K562 (cell line): ENCODE data around the gene TGM1. TPM values are rescaled to one million over a fixed set of nuclear protein-coding genes. Genes with fewer than 3 reads are reported as not detected.

Experiments used
- ATAC-seq: fragments of 200-7000 bp; cut with Tn5 transposase; 3 replicates; pipeline ENCODE4 v1.9.1; 2020; ENCODE audit warnings: moderate library complexity
- BruUV-seq: library from RNA; stranded (reverse); fragments of 400-500 nt; replicated peaks from 2 replicates; lab custom pipeline; 2021; lab: Mats Ljungman, UMichigan
- CTCF ChIA-PET: fragments of 300-600 bp; formaldehyde crosslinking; extraction: SDS; loops from one replicate; lab custom pipeline; 2021; ENCODE audit warnings: low intra/inter-chr PET ratio; lab: Yijun Ruan, JAX
- POLR2A ChIA-PET: fragments of 300-600, 350-650 bp; sonication (Branson Sonifier 250); formaldehyde crosslinking; extraction: SDS; loops from one replicate; lab custom pipeline; 2021; ENCODE audit warnings: antibody characterized with exemption, inconsistent platforms; lab: Yijun Ruan, JAX
- DNase-seq, 4 experiments: peaks; one replicate each; pipeline versions ENCODE4 v3.0.0 to v3.0.0-alpha.2; 2011 to 2018; ENCODE audit warnings: low spot score in 3 of 4, mixed read lengths in 3 of 4; ENCODE audit errors: extremely low read depth in 1 of 4
- FAIRE-seq: peaks from 2 replicates; lab custom pipeline; 2011; peaks lifted over from hg19 to GRCh38; lab: Jason Lieb, UNC
- H2AFZ ChIP-seq: 2 replicates; pipeline ENCODE4 v1.6.0; 2011; ENCODE audit warnings: low read depth, low read length, control low read depth, inconsistent platforms
- H3K27ac ChIP-seq: fragments of 200-600 bp; 3 replicates; pipeline ENCODE4 v1.8.0; 2011; ENCODE audit warnings: low read depth, mild to moderate bottlenecking, control low read depth, inconsistent platforms, low read length, moderate library complexity, mixed read lengths; ENCODE audit errors: extremely low read depth
- H3K27me3 ChIP-seq, 2 experiments: fragments of 300-600 bp in 1 of 2; 2 replicates in 1 of 2; 3 replicates in 1 of 2; pipeline versions ENCODE4 v1.6.0 to v1.8.0; 2011; ENCODE audit warnings: inconsistent platforms in 2 of 2, low read length in 2 of 2, mild to moderate bottlenecking in 1 of 2, mixed read lengths in 1 of 2, moderate library complexity in 1 of 2; ENCODE audit not compliant: control insufficient read depth in 2 of 2, insufficient read depth in 2 of 2
- H3K36me3 ChIP-seq: fragments of 300-600 bp; 3 replicates; pipeline ENCODE4 v1.8.0; 2011; ENCODE audit warnings: mild to moderate bottlenecking, low read length, inconsistent platforms; ENCODE audit not compliant: control insufficient read depth, insufficient read depth
- H3K4me1 ChIP-seq, 2 experiments: fragments of 200-600 bp in 1 of 2; replicated peaks in 1 of 2; 2 replicates in 1 of 2; 3 replicates in 1 of 2; pipeline versions ENCODE4 v1.5.1 to v1.8.0; 2011; ENCODE audit warnings: inconsistent platforms in 2 of 2, low read length in 2 of 2, mild to moderate bottlenecking in 1 of 2, mixed read lengths in 1 of 2, moderate library complexity in 1 of 2; ENCODE audit not compliant: control insufficient read depth in 2 of 2, insufficient read depth in 2 of 2
- H3K4me2 ChIP-seq: 2 replicates; pipeline ENCODE4 v1.6.1; 2011; ENCODE audit warnings: low read length, control low read depth, inconsistent platforms, mixed read lengths; ENCODE audit not compliant: insufficient read depth
- H3K4me3 ChIP-seq: fragments of 200-600 bp; sonication (generic), shearing (Covaris generic); 2 replicates; pipeline ENCODE4 v1.5.1; 2016; ENCODE audit warnings: control low read depth, inconsistent platforms
- H3K79me2 ChIP-seq: fragments of 200-600 bp; 3 replicates; pipeline ENCODE4 v1.8.0; 2011; ENCODE audit warnings: low read length, inconsistent platforms; ENCODE audit not compliant: control insufficient read depth, insufficient read depth
- H3K9ac ChIP-seq, 2 experiments: 2 replicates each; pipeline versions ENCODE4 v1.6.0 to v1.6.1; 2011; ENCODE audit warnings: low read depth in 2 of 2, low read length in 2 of 2, control low read depth in 1 of 2, inconsistent platforms in 1 of 2, mild to moderate bottlenecking in 1 of 2, mixed read lengths in 1 of 2; ENCODE audit not compliant: insufficient read depth in 1 of 2
- H3K9me1 ChIP-seq: one replicate; pipeline ENCODE4 v1.6.0; 2011; ENCODE audit warnings: inconsistent platforms, mild to moderate bottlenecking, low read length, moderate library complexity; ENCODE audit not compliant: control insufficient read depth, insufficient read depth
- H3K9me3 ChIP-seq: replicated peaks from 2 replicates; pipeline ENCODE4 v1.5.1; 2011; ENCODE audit warnings: low read depth, low read length, inconsistent platforms; ENCODE audit not compliant: control insufficient read depth, insufficient read depth
- H4K20me1 ChIP-seq: replicated peaks from 2 replicates; pipeline ENCODE4 v1.6.1; 2011; ENCODE audit warnings: low read length, inconsistent platforms, mixed read lengths; ENCODE audit not compliant: control insufficient read depth, insufficient read depth
- E2F3 ChIP-seq: fragments of 250-450 bp; sonication (Bioruptor Pico); IDR thresholded peaks from 2 replicates; pipeline ENCODE4 v1.4.0; 2020; ENCODE audit warnings: mild to moderate bottlenecking
- FOXK2 ChIP-seq, 2 experiments: fragments of 450-650 bp; IDR thresholded peaks in 1 of 2; conservative IDR thresholded peaks in 1 of 2; 2 replicates each; pipeline ENCODE4 v1.6.1; 2016; ENCODE audit warnings: low read depth in 2 of 2, mild to moderate bottlenecking in 1 of 2
- HDAC1 ChIP-seq, 2 experiments: fragments of 450-650 bp; IDR thresholded peaks; 2 replicates each; pipeline ENCODE4 v1.6.1; 2016 to 2017; ENCODE audit warnings: inconsistent platforms in 1 of 2, mild to moderate bottlenecking in 1 of 2, moderate library complexity in 1 of 2
- MAFF ChIP-seq: IDR thresholded peaks from 2 replicates; pipeline ENCODE4 v1.6.1; 2012; ENCODE audit warnings: low read length, improper control_type of control experiment
- POLR3A ChIP-seq: IDR thresholded peaks from 2 replicates; pipeline ENCODE4 v1.6.1; 2011; ENCODE audit warnings: borderline replicate concordance, mild to moderate bottlenecking, moderate library complexity; ENCODE audit not compliant: insufficient read length, insufficient read depth; ENCODE audit errors: extremely low read depth
- SMAD3 ChIP-seq: fragments of 450-650 bp; formaldehyde crosslinking; conservative IDR thresholded peaks from 2 replicates; pipeline ENCODE4 v1.4.0; 2020; ENCODE audit warnings: mild to moderate bottlenecking
- SNIP1 ChIP-seq: fragments of 450-650 bp; IDR thresholded peaks from 2 replicates; pipeline ENCODE4 v1.7.1; 2017; ENCODE audit warnings: low read depth, mild to moderate bottlenecking
- TEAD2 ChIP-seq: fragments of 450-650 bp; IDR thresholded peaks from 2 replicates; pipeline ENCODE4 v1.6.1; 2016; ENCODE audit warnings: missing genetic modification characterization, control low read depth, missing compliant biosample characterization
- ZNF12 ChIP-seq: sonication (generic); formaldehyde crosslinking; IDR thresholded peaks from 2 replicates; pipeline ENCODE4 v1.4.0; 2020; ENCODE audit warnings: mild to moderate bottlenecking, missing genetic modification reagents
- ZNF124 ChIP-seq: sonication (generic); formaldehyde crosslinking; IDR thresholded peaks from 2 replicates; pipeline ENCODE4 v1.8.1; 2022; ENCODE audit warnings: missing genetic modification reagents
- ZNF644 ChIP-seq: fragments of 200-800 bp; sonication (Bioruptor generic); IDR thresholded peaks from 2 replicates; pipeline ENCODE4 v1.6.1; 2016; ENCODE audit warnings: low read depth, missing genetic modification characterization, missing compliant biosample characterization
- WGBS: fragments of 100-300 bp; shearing (Covaris generic); methylation state at CpG from one replicate; pipeline ENCODE4 v1.1.6; 2016; ENCODE audit warnings: low coverage, mixed read lengths; ENCODE audit not compliant: insufficient coverage; ENCODE audit errors: missing lambda C conversion rate; 5-methylcytosine and 5-hydroxymethylcytosine counted together
- in situ Hi-C: fragments of 300-500 bp; cut with MboI; formaldehyde crosslinking; loops from 4 replicates; pipeline ENCODE4 v1.15.0; 2018; ENCODE audit warnings: inconsistent platforms, mixed read lengths
- intact Hi-C: fragments of 100-400 bp; cut with micrococcal nuclease; formaldehyde crosslinking; loops from 2 replicates; pipeline ENCODE4 v1.14.2; 2022
- polyA plus RNA-seq, 8 experiments: library from polyadenylated mRNA; depleted of rRNA in 4 of 8; stranded (reverse) in 5 of 8; unstranded in 3 of 8; fragments of >200 nt; fragmentation: Nextera tagmentation in 2 of 8; fragmentation: Illumina TruSeq in 1 of 8; extraction: Ambion mirVana in 2 of 8; extraction: Trizol in 1 of 8; gene quantifications; 2 replicates each; pipeline versions ENCODE4 v1.2.1 to v1.2.3, GENCODE V29; 2011 to 2014; ENCODE audit warnings: inconsistent platforms in 1 of 8, missing spikeins in 1 of 8
- total RNA-seq, 7 experiments: library from RNA; depleted of rRNA in 6 of 7; stranded (reverse); fragments of >200 nt in 6 of 7; fragmentation: Illumina TruSeq in 2 of 7; extraction: Trizol in 2 of 7; gene quantifications; 2 replicates each; pipeline versions ENCODE4 v1.2.1 to v1.2.3, GENCODE V29; 2011 to 2021; ENCODE audit warnings: low replicate concordance in 1 of 7
- TF ChIP-seq, protein P1 (sequence below): sonication (generic); formaldehyde crosslinking; IDR thresholded peaks from 2 replicates; pipeline ENCODE4 v1.8.0; 2022; ENCODE audit warnings: mild to moderate bottlenecking, low read depth, missing genetic modification reagents
- TF ChIP-seq, protein P2 (sequence below): fragments of 250-450 bp; sonication (Bioruptor Pico); IDR thresholded peaks from 2 replicates; pipeline ENCODE4 v1.8.0; 2021; ENCODE audit warnings: moderate library complexity, mild to moderate bottlenecking, inconsistent platforms

TGM1 gene
- total and polyA plus RNA-seq, 9 of the 15 experiments (the other 6 are each of a cell fraction or from before 2014, with no cell fraction given), result 0.13 to 4.4 (median 0.88) TPM

DNA sequence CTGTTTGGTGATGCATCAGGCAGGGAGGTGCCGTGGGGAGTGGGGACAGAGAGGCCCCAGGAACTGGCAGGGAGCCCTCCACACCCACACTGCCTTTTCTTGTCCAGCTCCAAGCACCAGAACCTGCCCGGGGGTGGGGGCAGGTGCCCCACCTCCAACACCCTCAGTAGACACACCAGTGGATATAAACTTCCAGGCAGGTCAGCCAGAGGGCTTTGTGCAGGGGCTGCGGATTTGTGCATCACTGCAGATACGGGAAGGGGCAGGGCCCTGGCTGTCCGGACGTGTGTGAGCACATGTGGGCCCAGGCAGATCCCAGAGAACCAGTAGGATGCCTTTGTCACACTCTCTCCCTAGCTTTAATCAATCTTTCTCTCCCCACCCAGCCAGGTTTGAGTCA, 1.3 kb upstream of the TGM1 start:
- no peak overlapping the region for H3K4me2 ChIP-seq
- H3K27me3 ChIP-seq, result no peaks in the 10 kb centered on the region
- no peaks in the 10 kb centered on the region for H4K20me1 ChIP-seq
- ATAC-seq, result no peak
- no peak overlapping the region for H3K4me3 ChIP-seq
- ChIA-PET CTCF (no interaction called here), POLR2A (interaction anchor here (0.6 to 0.7 kb wide), 2 partner anchors 180 to 469 kb away, joined by 3 read pairs; no protein-coding TSS in a partner anchor)
- H3K79me2 ChIP-seq, result no peaks in the 10 kb centered on the region
- intact Hi-C loops (no loop called here), in situ Hi-C loops (no loop called here)
- peaks cover 0 to 35% of the 10 kb centered on the region in 2 experiments; a peak in 3 of 5 replicates for H3K4me1 ChIP-seq
- H3K9ac ChIP-seq, result peak overlapping the region in 1 of 2 experiments; percentile 58; a peak in 2 of 4 replicates
- BruUV-seq, result no TSS peak
- no peak for FAIRE-seq
- no peak overlapping the region for H3K27ac ChIP-seq
- H3K9me1 ChIP-seq, result no peaks in the 10 kb centered on the region
- H3K9me3 ChIP-seq, result no peaks in the 10 kb centered on the region
- no peak for DNase-seq
- no peak overlapping the region for H2AFZ ChIP-seq
- H3K36me3 ChIP-seq, result no peaks in the 10 kb centered on the region
- WGBS, result 63% methylated on average over 6 of the region's 6 CpGs
- TF ChIP-seq SMAD3 (no peak), ZNF124 (CRISPR knock-in tag) (no peak), ZNF12 (CRISPR knock-in tag) (no peak), TEAD2 (tag) (no peak), MAFF (no peak), FOXK2 (conservative IDR thresholded peaks at IDR 0.05 in 1 of 2, IDR thresholded peaks at IDR 0.05 in 1 of 2; ENCODE audit: low read depth in 2 of 2) (no peak), ZNF644 (tag) (no peak), HDAC1 (IDR thresholded peaks at IDR 0.05) (no peak), SNIP1 (no peak), E2F3 (CRISPR knock-in tag) (no peak), POLR3A (no peak)
- TF ChIP-seq, protein P1, sequence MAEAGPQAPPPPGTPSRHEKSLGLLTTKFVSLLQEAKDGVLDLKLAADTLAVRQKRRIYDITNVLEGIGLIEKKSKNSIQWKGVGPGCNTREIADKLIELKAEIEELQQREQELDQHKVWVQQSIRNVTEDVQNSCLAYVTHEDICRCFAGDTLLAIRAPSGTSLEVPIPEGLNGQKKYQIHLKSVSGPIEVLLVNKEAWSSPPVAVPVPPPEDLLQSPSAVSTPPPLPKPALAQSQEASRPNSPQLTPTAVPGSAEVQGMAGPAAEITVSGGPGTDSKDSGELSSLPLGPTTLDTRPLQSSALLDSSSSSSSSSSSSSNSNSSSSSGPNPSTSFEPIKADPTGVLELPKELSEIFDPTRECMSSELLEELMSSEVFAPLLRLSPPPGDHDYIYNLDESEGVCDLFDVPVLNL (CRISPR knock-in tag), result no peak
- TF ChIP-seq, protein P2, sequence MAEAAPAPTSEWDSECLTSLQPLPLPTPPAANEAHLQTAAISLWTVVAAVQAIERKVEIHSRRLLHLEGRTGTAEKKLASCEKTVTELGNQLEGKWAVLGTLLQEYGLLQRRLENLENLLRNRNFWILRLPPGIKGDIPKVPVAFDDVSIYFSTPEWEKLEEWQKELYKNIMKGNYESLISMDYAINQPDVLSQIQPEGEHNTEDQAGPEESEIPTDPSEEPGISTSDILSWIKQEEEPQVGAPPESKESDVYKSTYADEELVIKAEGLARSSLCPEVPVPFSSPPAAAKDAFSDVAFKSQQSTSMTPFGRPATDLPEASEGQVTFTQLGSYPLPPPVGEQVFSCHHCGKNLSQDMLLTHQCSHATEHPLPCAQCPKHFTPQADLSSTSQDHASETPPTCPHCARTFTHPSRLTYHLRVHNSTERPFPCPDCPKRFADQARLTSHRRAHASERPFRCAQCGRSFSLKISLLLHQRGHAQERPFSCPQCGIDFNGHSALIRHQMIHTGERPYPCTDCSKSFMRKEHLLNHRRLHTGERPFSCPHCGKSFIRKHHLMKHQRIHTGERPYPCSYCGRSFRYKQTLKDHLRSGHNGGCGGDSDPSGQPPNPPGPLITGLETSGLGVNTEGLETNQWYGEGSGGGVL, result no peak
